Neural crest cell (in vitro differentiated cells): ENCODE data around the gene TEX261. TPM values are rescaled to one million over a fixed set of nuclear protein-coding genes. Genes with fewer than 3 reads are reported as not detected.
A peak's percentile ranks its signal among the peaks of the same experiment; 100 is the strongest.
"Not testable (repeated sequence)": the region's sequence is repeated elsewhere in the genome, so short reads cannot be mapped to it uniquely, and the experiment has no call there.

Source experiments
- DNase-seq: peaks from one replicate; pipeline ENCODE4 v3.0.0; 2021; ENCODE audit warnings: low read depth, mixed read lengths, low spot score
- H3K27ac Mint-ChIP-seq: one replicate; pipeline ENCODE4 v1.8.0; 2021; ENCODE audit warnings: mild to moderate bottlenecking, mixed read lengths; ENCODE audit not compliant: unreplicated experiment
- H3K27me3 Mint-ChIP-seq: 2 replicates; pipeline ENCODE4 v1.8.0; 2021; ENCODE audit warnings: low read depth, mild to moderate bottlenecking, mixed read lengths
- H3K36me3 Mint-ChIP-seq: 2 replicates; pipeline ENCODE4 v1.8.0; 2021; ENCODE audit warnings: low read depth, mild to moderate bottlenecking, mixed read lengths
- H3K4me1 Mint-ChIP-seq: 2 replicates; pipeline ENCODE4 v1.8.0; 2021; ENCODE audit warnings: mixed read lengths
- H3K4me3 Mint-ChIP-seq: one replicate; pipeline ENCODE4 v1.8.0; 2021; ENCODE audit warnings: mild to moderate bottlenecking, mixed read lengths
- H3K9me3 Mint-ChIP-seq: 2 replicates; pipeline ENCODE4 v1.8.0; 2021; ENCODE audit warnings: mixed read lengths
- long read RNA-seq: library from polyadenylated mRNA; unstranded; transcript quantifications from one replicate; pipeline ENCODE4 v2.0.0, GENCODE V29; 2020
- total RNA-seq: library from RNA; stranded (reverse); gene quantifications from 2 replicates; pipeline ENCODE4 v1.2.1, GENCODE V29; 2021
- TF ChIP-seq, protein P1 (sequence below): fragments of 200-600 bp; sonication (generic); conservative IDR thresholded peaks from 2 replicates; pipeline ENCODE4 v1.5.0; 2021; ENCODE audit warnings: antibody characterized with exemption, mild to moderate bottlenecking

Gene TEX261
- 57.2 and 58.4 TPM in 2 replicates for total RNA-seq
- long read RNA-seq, partial matches to known transcripts = 0 of 11 reads
- long read RNA-seq, other reads (novel, unspliced or antisense) = 8 of 11 reads

DNA sequence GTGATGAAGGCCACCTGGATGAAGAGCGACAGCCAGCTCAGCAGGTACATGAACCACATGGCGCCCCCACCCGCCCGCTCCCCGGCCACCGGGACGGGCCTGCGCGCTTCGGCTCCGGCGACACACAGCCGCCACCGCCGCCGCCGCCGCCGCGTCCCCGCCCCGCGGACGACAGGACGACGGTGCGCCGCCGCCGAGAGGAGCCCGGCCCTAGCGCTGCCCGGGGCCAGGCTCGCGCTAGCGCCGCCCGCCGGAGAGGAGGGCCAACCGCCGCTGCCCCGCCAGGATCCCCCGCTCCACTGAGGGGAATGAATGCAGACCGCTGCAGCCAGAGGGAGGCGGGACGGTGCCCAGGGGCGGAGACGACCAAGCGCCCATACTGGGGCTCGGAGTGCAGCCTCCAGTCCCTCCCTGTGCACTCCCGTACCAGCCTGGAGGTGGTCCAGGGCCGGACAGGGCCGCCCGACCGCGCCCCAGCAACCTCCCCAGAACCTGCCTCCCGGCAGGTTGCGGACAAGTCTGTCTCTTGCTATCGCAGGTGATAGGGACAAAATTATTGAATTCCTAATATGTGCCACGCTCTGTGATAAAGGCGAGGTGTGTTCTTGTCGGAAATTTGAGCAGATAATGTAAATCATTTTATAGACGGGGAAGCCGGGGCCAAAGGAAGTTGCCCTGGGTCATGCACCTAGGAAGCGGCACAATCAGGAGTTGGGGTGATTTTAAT, at the start of gene TEX261:
TSS of gene TEX261 (minus strand) at position 175 of the 727 bp plus-strand sequence. CDS start at position 59, 116 bp downstream.
- H3K27me3 Mint-ChIP-seq = peaks cover 27% of the 10 kb centered on the region
- no peaks in the 10 kb centered on the region for H3K9me3 Mint-ChIP-seq
- DNase-seq = peak; percentile 90
- peak within 1 kb of the TSS; percentile 58 for H3K27ac Mint-ChIP-seq
- TF ChIP-seq, protein P1, sequence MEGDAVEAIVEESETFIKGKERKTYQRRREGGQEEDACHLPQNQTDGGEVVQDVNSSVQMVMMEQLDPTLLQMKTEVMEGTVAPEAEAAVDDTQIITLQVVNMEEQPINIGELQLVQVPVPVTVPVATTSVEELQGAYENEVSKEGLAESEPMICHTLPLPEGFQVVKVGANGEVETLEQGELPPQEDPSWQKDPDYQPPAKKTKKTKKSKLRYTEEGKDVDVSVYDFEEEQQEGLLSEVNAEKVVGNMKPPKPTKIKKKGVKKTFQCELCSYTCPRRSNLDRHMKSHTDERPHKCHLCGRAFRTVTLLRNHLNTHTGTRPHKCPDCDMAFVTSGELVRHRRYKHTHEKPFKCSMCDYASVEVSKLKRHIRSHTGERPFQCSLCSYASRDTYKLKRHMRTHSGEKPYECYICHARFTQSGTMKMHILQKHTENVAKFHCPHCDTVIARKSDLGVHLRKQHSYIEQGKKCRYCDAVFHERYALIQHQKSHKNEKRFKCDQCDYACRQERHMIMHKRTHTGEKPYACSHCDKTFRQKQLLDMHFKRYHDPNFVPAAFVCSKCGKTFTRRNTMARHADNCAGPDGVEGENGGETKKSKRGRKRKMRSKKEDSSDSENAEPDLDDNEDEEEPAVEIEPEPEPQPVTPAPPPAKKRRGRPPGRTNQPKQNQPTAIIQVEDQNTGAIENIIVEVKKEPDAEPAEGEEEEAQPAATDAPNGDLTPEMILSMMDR = peak; percentile 69
- H3K4me3 Mint-ChIP-seq = peak within 1 kb of the TSS; percentile 97
- H3K36me3 Mint-ChIP-seq = no peaks in the 10 kb centered on the region
- H3K4me1 Mint-ChIP-seq = peaks cover 38% of the 10 kb centered on the region

DNA sequence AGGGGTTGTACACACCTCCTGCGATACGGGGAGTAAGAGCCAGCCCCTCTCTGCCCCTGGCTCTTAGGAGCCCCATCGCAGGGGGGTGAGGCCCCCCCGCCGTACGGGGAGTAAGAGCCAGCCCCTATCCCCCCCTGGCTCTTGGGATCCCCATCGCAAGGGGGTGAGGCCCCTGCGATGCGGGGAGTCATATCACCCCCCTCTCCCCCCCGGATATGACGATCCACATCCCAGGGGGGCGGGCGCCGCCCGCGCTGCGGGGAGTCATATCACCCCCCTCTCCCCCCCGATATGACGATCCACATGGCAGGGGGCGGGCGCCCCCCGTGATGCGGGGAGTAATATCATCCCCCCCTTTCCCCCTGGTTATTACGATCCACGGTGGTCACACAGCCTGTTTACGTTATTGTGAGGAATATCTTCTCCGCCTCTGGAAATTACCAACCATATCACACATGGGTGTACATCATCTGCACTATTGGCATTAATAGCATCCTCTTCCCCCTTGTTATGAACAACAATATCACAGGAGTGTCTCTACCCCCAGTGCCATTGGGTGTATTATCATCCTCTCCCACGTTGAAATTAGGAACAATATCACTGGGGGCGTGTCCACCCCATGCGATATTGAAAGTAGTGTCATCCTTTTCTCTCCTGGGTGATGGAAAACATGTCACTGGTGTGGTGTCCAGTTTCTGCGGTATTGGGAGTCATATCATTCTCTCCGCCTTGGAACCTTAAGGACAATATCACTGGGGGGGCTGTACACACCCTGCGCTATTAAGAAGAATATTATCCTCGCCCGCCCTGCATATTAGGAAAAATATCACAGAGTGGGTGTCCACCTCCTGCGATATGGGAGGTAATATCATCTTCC, 49.1 kb upstream of the TEX261 start:
- no peak overlapping the region for H3K27ac Mint-ChIP-seq
- H3K36me3 Mint-ChIP-seq = no peaks in the 10 kb centered on the region
- no peak overlapping the region for H3K4me3 Mint-ChIP-seq
- peaks cover 40% of the 10 kb centered on the region for H3K27me3 Mint-ChIP-seq
- no peak for DNase-seq
- no peaks in the 10 kb centered on the region for H3K9me3 Mint-ChIP-seq
- TF ChIP-seq, protein P1 = no peak
- peaks cover 18% of the 10 kb centered on the region for H3K4me1 Mint-ChIP-seq

DNA sequence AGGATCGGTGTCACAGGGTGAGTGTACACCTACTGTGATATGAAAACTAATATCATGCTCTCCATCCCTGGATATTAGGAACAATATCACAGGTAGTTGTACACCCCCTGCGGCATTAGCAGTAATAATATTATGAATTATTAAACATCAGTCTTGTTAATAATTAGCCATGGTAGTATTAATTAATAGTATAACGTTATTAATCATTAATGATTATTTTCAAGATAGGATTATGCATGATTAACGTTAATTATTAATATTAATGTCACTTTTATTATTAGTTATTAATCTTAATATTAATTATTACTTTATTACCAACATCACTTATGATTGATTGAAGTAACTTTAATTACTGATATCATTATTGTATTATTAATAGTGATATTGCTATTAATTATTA, 47.6 kb upstream of the TEX261 start:
- H3K36me3 Mint-ChIP-seq = no peaks in the 10 kb centered on the region
- TF ChIP-seq, protein P1 = no peak
- peaks cover 53% of the 10 kb centered on the region for H3K27me3 Mint-ChIP-seq
- H3K9me3 Mint-ChIP-seq = no peaks in the 10 kb centered on the region
- H3K27ac Mint-ChIP-seq = no peak overlapping the region
- DNase-seq = no peak
- H3K4me3 Mint-ChIP-seq = no peak overlapping the region
- H3K4me1 Mint-ChIP-seq = peaks cover 4% of the 10 kb centered on the region

DNA sequence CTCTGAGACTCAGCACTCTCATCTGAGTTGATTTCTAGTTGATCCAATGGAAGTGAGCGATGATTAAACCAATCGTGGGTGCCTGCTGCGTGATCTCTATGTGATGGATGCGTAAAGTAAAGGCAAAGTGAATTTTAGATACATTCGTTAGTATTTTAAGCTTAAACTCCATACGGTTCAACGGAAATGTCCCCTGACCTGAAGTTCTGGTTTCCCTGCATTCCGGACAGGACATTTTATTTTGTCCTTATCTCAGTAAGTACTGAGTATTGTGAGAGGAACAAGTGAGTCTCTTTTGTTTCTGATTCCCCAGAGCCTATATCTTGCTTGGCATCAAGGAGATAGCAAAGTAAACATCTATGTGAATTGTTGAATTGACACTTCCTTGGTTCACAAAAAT, 41.6 kb upstream of the TEX261 start:
- H3K36me3 Mint-ChIP-seq, H3K4me3 Mint-ChIP-seq, H3K27ac Mint-ChIP-seq, H3K9me3 Mint-ChIP-seq, DNase-seq, H3K4me1 Mint-ChIP-seq: not testable (repeated sequence)
- H3K27me3 Mint-ChIP-seq = peaks cover 83% of the 10 kb centered on the region

DNA sequence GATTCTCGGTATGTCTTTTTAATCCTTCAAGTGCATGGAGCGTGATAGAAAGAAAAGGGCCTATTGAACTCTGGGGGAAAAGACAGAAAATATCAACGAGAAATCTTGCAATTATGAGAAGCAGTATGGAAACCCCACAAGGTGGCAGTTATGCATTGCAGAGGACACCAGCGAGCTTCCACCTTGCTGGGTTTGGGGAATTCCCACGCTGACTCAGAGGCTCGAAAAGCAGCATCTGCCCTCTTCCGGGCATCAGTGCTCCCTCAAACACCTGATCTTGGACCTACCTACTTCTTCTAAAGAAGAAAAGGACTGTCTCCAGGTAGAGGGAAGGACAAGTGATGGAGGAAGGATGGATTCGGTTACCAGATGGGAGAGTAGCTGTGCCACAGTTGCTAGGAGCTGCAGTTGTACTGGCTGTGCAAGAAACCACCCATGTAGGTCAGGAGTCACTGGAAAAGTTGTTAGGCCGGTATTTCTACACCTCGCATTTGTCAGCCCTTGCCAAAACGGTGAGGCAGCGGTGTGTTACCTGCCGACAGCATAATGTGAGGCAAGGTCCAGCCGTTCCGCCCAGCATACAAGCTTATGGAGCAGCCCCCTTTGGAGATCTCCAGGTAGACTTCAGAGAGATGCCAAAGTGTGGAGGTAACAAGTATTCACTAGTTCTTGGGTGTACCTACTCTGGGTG, 29.0 kb upstream of the TEX261 start:
- H3K36me3 Mint-ChIP-seq, DNase-seq, H3K4me3 Mint-ChIP-seq, H3K9me3 Mint-ChIP-seq, H3K27ac Mint-ChIP-seq: not testable (repeated sequence)
- Mint-ChIP-seq H3K27me3 (peaks cover 11% of the 10 kb centered on the region), H3K4me1 (peaks cover 18% of the 10 kb centered on the region)

DNA sequence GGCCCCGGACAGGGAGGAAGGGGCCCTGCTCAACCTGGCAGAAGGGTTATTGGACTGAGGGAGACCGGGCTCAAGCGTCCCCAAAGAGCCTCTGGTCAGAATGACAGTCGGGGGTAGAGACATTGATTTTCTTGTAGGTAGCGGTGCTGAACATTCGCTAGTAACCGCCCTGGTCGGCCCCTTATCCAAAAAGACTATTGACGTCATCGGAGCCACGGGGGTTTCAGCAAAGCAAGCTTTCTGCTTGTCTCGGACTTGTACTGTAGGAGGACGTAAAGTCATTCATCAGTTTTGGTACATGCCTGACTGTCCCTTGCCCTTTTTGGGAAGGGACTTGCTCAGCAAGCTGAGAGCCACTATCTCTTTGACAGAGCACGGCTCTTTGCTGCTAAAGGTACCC, 26.7 kb upstream of the TEX261 start:
- H3K9me3 Mint-ChIP-seq = not testable (repeated sequence)
- peaks cover 18% of the 10 kb centered on the region for H3K4me1 Mint-ChIP-seq

DNA sequence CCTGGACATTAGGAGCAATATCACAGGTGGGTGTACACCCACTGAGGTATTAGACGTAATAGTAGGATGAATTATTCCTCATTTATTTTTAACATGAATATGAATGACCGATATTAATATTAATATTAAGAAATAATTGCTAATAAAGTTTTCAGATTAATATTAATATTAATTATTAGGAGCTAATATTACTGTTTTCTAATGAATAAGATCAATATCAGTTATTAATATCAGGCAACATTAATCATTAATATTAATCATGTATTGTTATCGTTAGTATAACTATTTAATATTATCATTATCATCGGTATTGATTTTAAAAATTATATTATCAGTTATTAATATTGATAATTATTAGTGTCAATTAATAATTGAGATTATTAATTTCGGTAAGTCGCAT, 25.3 kb upstream of the TEX261 start:
- not testable (repeated sequence) for H3K4me3 Mint-ChIP-seq, H3K9me3 Mint-ChIP-seq, H3K36me3 Mint-ChIP-seq, DNase-seq, H3K27ac Mint-ChIP-seq, H3K27me3 Mint-ChIP-seq
- H3K4me1 Mint-ChIP-seq = peaks cover 18% of the 10 kb centered on the region

More for the DNA sequence above, 26.7 kb upstream of the TEX261 start:
- peaks cover 11% of the 10 kb centered on the region for H3K27me3 Mint-ChIP-seq
- H3K27ac Mint-ChIP-seq, DNase-seq, H3K4me3 Mint-ChIP-seq, H3K36me3 Mint-ChIP-seq: not testable (repeated sequence)
